Fibroblast of lung (primary cell): ENCODE results near the gene SPATA17. TPM values are rescaled to one million over a fixed set of nuclear protein-coding genes. Genes with fewer than 3 reads are reported as not detected.

Experiments
- DNase-seq, 2 donors: peaks; one replicate each; pipeline versions ENCODE4 v3.0.0 to v3.0.0-alpha.2; 2010; ENCODE audit warnings: low read depth in 2 of 2
- H2AFZ ChIP-seq: 2 replicates; pipeline ENCODE4 v1.5.1; 2012; ENCODE audit warnings: low read length, control low read depth, inconsistent platforms
- H3K27ac ChIP-seq: 2 replicates; pipeline ENCODE4 v1.5.1; 2011; ENCODE audit warnings: low read length, control low read depth; ENCODE audit not compliant: insufficient read depth
- H3K27me3 ChIP-seq: 2 replicates; pipeline ENCODE4 v1.5.1; 2011; ENCODE audit warnings: mild to moderate bottlenecking, low read length; ENCODE audit not compliant: control insufficient read depth, insufficient read depth
- H3K36me3 ChIP-seq: 2 replicates; pipeline ENCODE4 v1.5.1; 2011; ENCODE audit warnings: low read length; ENCODE audit not compliant: control insufficient read depth, insufficient read depth
- H3K4me1 ChIP-seq: 2 replicates; pipeline ENCODE4 v1.5.1; 2011; ENCODE audit warnings: low read length; ENCODE audit not compliant: control insufficient read depth, insufficient read depth; ENCODE audit errors: extremely low read depth
- H3K4me2 ChIP-seq: 2 replicates; pipeline ENCODE4 v1.5.1; 2011; ENCODE audit warnings: low read length, control low read depth; ENCODE audit not compliant: insufficient read depth; ENCODE audit errors: extremely low read depth
- H3K4me3 ChIP-seq, 4 experiments: fragments of 200-600 bp in 1 of 4; sonication (generic) in 1 of 4; replicated peaks in 1 of 4; 2 replicates each; pipeline ENCODE4 v1.5.1; 2011 to 2016; ENCODE audit warnings: low read length in 4 of 4, low read depth in 3 of 4, mild to moderate bottlenecking in 3 of 4, control low read depth in 2 of 4, inconsistent platforms in 1 of 4, mixed read lengths in 1 of 4; ENCODE audit not compliant: insufficient read depth in 1 of 4; ENCODE audit errors: control extremely low read depth in 1 of 4
- H3K79me2 ChIP-seq: 2 replicates; pipeline ENCODE4 v1.5.1; 2012; ENCODE audit warnings: mild to moderate bottlenecking, low read length, inconsistent platforms; ENCODE audit not compliant: control insufficient read depth, insufficient read depth
- H3K9ac ChIP-seq: 2 replicates; pipeline ENCODE4 v1.5.1; 2011; ENCODE audit warnings: mild to moderate bottlenecking, low read length, control low read depth; ENCODE audit not compliant: insufficient read depth
- H3K9me3 ChIP-seq: 2 replicates; pipeline ENCODE4 v1.5.1; 2012; ENCODE audit warnings: low read depth, low read length; ENCODE audit not compliant: control insufficient read depth, insufficient read depth
- H4K20me1 ChIP-seq: 2 replicates; pipeline ENCODE4 v1.5.1; 2011; ENCODE audit warnings: low read length; ENCODE audit not compliant: control insufficient read depth, insufficient read depth; ENCODE audit errors: extremely low read depth
- CTCF ChIP-seq, 2 donors: IDR thresholded peaks in 1 of 2; conservative IDR thresholded peaks in 1 of 2; 1 replicate in 1 of 2; 2 replicates in 1 of 2; pipeline ENCODE4 v1.5.1; 2011 to 2012; ENCODE audit warnings: low read length in 2 of 2, control low read depth in 1 of 2, inconsistent platforms in 1 of 2, low read depth in 1 of 2, mild to moderate bottlenecking in 1 of 2
- EZH2 ChIP-seq: IDR thresholded peaks from 2 replicates; pipeline ENCODE4 v1.5.1; 2012; ENCODE audit warnings: low read length, control low read depth, mild to moderate bottlenecking; ENCODE audit errors: missing control alignments
- polyA plus RNA-seq, 2 donors: library from polyadenylated mRNA; depleted of rRNA in 1 of 2; stranded (reverse) in 1 of 2; unstranded in 1 of 2; fragments of >200 nt; gene quantifications; 2 replicates each; pipeline ENCODE4 v1.2.1, GENCODE V29; 2011 to 2012; ENCODE audit warnings: missing spikeins in 1 of 2
- total RNA-seq: library from RNA; depleted of rRNA; stranded (reverse); fragments of >200 nt; gene quantifications from 2 replicates; pipeline ENCODE4 v1.2.1, GENCODE V29; 2014

SPATA17 gene
- total and polyA plus RNA-seq, 2 donors (not counting 1 experiment from before 2014, with no cell fraction given): 0.18 to 0.50 TPM

- peak in 1 of 2 donors; percentile 16 for DNase-seq
- no peak for TF ChIP-seq CTCF (conservative IDR thresholded peaks at IDR 0.05 in 1 of 2, IDR thresholded peaks at IDR 0.05 in 1 of 2; ENCODE audit: low read depth in 1 of 2, low read length in 2 of 2)
- Histone ChIP-seq H3K4me1 (peaks cover 2% of the 10 kb centered on the region), H3K9ac (no peak overlapping the region), H3K27ac (no peak overlapping the region), H2AFZ (no peak overlapping the region), H4K20me1 (no peaks in the 10 kb centered on the region), H3K27me3 (no peaks in the 10 kb centered on the region), H3K79me2 (peaks cover 60% of the 10 kb centered on the region), H3K9me3 (no peaks in the 10 kb centered on the region), H3K4me3 (no peak overlapping the region), H3K4me2 (no peak overlapping the region), H3K36me3 (no peaks in the 10 kb centered on the region)
Observed at GRCh38 chr1:217626321-217626720, 4.8 kb upstream of the SPATA17 start.

GRCh38 chr1:217627431-217627830, 3.7 kb upstream of the SPATA17 start:
- no peaks in the 10 kb centered on the region for H4K20me1 ChIP-seq
- TF ChIP-seq CTCF (conservative IDR thresholded peaks at IDR 0.05 in 1 of 2, IDR thresholded peaks at IDR 0.05 in 1 of 2; ENCODE audit: low read depth in 1 of 2, low read length in 2 of 2) (no peak), EZH2 (no peak)
- peaks cover 4% of the 10 kb centered on the region for H3K4me1 ChIP-seq
- peak; percentile 1 for DNase-seq
- H3K9me3 ChIP-seq: no peaks in the 10 kb centered on the region
- H3K79me2 ChIP-seq: peaks cover 54% of the 10 kb centered on the region
- H3K4me3 ChIP-seq: no peak overlapping the region
- no peak overlapping the region for H2AFZ ChIP-seq
- H3K9ac ChIP-seq: no peak overlapping the region
- H3K36me3 ChIP-seq: no peaks in the 10 kb centered on the region
- no peak overlapping the region for H3K27ac ChIP-seq
- H3K27me3 ChIP-seq: no peaks in the 10 kb centered on the region
- no peak overlapping the region for H3K4me2 ChIP-seq

GRCh38 chr1:217642455-217642854, 11.3 kb downstream of the SPATA17 start:
- H2AFZ ChIP-seq: no peak overlapping the region
- H3K27me3 ChIP-seq: no peaks in the 10 kb centered on the region
- H3K4me3 ChIP-seq: no peak overlapping the region
- TF ChIP-seq CTCF (conservative IDR thresholded peaks at IDR 0.05 in 1 of 2, IDR thresholded peaks at IDR 0.05 in 1 of 2; ENCODE audit: low read depth in 1 of 2, low read length in 2 of 2): no peak
- no peak for TF ChIP-seq EZH2
- no peaks in the 10 kb centered on the region for H3K9me3 ChIP-seq
- no peaks in the 10 kb centered on the region for H3K4me1 ChIP-seq
- no peak overlapping the region for H3K27ac ChIP-seq
- no peaks in the 10 kb centered on the region for H3K36me3 ChIP-seq
- DNase-seq: no peak
- H4K20me1 ChIP-seq: no peaks in the 10 kb centered on the region
- no peaks in the 10 kb centered on the region for H3K79me2 ChIP-seq
- no peak overlapping the region for H3K4me2 ChIP-seq
- no peak overlapping the region for H3K9ac ChIP-seq
